HG02970 (cell line): ENCODE results near the gene SGTB.
"Not testable (repeated sequence)": the region's sequence is repeated elsewhere in the genome, so short reads cannot be mapped to it uniquely, and the experiment has no call there.

ENCODE experiments used
- ATAC-seq: cut with Tn5 transposase; IDR thresholded peaks from one replicate; pipeline ENCODE4 v1.9.1; 2021; ENCODE audit warnings: mild to moderate bottlenecking, moderate library complexity, moderate number of reproducible peaks; ENCODE audit not compliant: unreplicated experiment, low FRiP score

The SGTB gene

GRCh38 chr5:65674749-65675148 is 47.2 kb downstream of the SGTB start:
- ATAC-seq = no peak

GRCh38 chr5:65672796-65673195 is 49.1 kb downstream of the SGTB start:
- no peak for ATAC-seq

DNA sequence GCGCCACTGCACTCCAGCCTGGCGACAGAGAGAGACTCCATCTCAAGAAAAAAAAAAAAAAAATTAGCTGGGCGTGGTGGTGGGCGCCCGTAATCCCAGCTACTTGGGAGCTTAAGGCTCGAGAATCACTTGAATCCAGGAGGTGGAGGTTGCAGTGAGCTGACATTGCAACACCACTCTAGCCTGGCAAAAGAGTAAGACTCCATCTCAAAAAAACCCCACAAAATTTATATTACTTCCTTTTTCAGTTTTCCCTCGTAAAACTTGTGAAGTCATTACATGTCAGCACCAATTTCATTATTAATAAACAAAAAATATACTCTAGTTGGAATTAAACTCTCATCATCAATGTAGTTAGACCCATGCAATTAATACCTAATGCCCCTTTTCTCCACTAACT is 53.2 kb downstream of the SGTB start:
- no peak for ATAC-seq

DNA sequence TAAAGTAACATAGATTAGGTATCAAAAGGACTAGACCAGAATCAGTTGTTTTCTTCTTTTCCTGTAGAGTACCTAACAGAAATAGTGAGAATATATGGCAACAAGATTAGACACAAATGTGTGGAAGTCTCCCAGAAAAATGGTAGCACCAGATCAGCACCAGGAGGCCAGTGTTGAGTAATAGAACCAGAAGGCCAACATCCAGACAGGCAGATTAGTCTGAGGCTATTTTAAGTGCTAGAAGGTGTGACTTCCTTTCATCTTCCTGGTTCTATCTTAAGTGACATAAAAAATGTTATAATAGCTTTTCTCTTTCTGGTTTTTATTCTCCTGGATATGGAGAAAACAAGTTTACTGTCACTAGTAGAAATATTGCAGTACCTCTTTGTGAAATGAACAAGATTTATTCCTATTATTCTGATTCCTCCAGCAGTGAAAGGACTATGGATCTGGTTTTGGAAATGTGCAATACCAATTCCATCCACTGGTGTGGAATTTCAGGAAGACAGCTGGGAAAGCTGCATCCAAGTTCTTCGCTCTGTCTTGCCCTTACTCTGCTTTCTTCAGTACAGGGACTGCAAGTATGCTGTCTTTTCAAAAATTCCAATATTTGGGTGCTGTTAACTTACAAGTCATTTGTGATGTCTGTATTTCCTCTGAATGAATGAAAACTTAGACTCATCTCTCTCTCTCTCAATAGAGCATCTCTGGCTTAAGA is 57.9 kb downstream of the SGTB start:
- no peak for ATAC-seq

- no peak for ATAC-seq
Observed at GRCh38 chr5:65654713-65655112, 67.2 kb downstream of the SGTB start.

DNA sequence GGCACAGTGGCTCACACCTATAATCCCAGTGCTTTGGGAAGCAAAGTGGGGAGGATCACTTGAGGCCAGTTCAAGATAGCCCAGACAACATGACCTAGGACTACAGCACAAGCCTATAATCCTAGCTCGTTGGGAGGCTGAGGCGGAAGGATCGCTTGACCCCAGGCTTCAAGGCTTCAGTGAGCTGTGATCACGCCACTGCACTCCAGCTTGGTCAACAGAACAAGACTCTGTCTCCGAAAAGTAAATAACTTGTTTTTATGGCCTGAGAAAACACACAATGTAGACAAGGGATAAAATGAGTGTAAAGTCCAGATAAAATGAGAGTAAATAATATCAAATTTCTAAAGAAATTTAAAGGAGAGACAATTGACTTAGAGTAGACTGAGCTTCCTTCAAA is 70.8 kb downstream of the SGTB start:
- no peak for ATAC-seq

GRCh38 chr5:65647941-65648340 is 74.0 kb downstream of the SGTB start:
- no peak for ATAC-seq

GRCh38 chr5:65646938-65647337 is 75.0 kb downstream of the SGTB start:
- no peak for ATAC-seq

- ATAC-seq = no peak
Observed at GRCh38 chr5:65640240-65640639, 81.7 kb downstream of the SGTB start.

DNA sequence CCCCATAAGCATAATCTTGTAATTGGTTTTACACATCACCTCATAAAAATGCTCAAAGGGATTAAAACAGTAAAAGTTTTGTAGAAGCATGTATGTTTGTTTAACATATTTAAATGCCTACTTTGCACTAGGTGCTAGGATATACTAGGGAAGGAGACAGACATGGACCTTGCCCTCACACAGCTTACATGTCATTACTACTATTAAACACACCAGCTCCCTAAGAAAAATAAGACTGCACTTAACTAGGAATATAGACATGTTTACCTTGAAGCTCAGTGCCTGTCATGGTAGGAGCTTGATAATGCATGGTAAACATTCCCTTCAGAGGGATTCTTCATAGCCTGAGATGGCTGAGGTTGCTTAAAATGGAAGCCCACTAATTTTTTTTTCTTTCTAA is 90.9 kb downstream of the SGTB start:
- ATAC-seq = no peak

DNA sequence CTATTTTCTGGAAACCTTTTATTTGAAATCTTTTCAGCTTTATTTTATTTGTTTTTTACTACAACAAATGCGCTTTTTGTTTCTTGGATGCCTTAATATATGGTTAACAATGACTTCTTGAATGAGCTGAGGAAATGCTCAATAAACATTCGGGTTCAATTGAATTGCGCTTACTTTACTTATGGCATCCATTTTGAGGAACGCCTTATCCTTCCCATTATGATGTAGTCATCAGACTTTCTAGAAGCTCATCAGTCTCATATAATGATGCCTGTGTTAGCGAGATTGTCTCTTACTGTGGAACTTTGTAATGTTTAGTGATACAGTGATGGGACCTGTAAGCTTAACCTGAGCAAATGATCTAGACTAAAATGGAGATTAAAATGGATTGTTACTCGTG is 96.2 kb downstream of the SGTB start:
- no peak for ATAC-seq

- peak; percentile 79 for ATAC-seq
Observed at GRCh38 chr5:65624571-65625555, 97.0 kb downstream of the SGTB start, which contains the start of the genes SHLD3 and TRAPPC13. Gene SHLD3 (plus strand): TSS chr5:65625027. CDS start chr5:65629588, 4,561 bp downstream. Gene TRAPPC13 (plus strand): TSS chr5:65625027. CDS start chr5:65625061, 34 bp downstream.

DNA sequence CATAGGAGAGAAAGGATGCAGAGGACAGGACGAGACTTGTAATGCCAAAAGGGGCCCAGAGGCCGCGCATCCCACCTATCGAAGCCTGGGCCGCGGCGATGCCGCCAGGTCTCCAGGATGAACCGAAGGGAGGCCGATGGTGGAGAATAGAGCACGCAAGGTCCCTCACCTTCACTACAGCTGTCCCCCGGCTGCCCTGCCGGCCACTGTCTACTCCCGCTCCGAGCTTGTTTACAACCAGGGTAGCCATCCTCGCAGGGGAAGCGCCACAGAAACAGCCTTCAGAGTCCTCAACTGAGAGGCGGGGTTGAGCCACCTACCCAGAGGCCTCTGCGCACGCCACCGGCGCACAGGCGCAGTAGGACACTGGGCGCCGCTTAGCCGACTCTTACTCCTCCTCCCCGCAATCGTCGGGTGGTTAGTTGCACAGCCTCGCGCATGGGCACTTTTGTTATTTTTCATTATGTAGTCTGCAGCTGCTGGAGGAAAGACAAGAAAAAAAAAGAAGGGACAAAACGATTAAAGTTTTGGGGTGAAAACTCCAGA is 97.8 kb downstream of the SGTB start, which contains the start of gene TRIM23:
TRIM23 (minus strand) TSS at position 309 of the 546 bp plus-strand sequence; CDS start at position 250, 59 bp downstream.
- ATAC-seq = peak; percentile 92

GRCh38 chr5:65623482-65623881 is 98.4 kb downstream of the SGTB start:
- ATAC-seq = no peak

GRCh38 chr5:65621961-65622360 is 99.9 kb downstream of the SGTB start:
- ATAC-seq = not testable (repeated sequence)

DNA sequence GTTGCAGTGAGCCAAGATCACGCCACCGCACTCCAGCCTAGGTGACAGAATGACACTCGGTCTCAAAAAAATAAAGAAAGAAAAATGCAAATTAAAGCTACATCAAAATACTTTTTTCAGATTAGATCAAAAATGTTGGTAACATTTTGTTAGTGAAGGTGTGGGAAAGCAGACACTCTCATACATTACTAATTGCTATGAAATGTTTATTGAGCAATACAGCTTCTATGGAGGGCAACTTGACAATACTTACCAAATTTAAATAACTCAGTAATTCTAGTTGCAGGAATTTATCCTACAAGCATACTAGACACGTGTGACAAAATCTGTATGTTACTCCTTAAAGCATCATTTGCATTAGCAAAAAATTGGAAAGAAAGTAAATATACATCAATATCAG is 101.9 kb downstream of the SGTB start:
- no peak for ATAC-seq
